CD4-positive, alpha-beta T cell treated with Interleukin-17A for 1 hour (primary cell): ENCODE data around the gene FOXRED1.

Source experiments
- DNase-seq: peaks from one replicate; pipeline ENCODE4 v3.0.0-alpha.2; 2020

Gene FOXRED1

DNA sequence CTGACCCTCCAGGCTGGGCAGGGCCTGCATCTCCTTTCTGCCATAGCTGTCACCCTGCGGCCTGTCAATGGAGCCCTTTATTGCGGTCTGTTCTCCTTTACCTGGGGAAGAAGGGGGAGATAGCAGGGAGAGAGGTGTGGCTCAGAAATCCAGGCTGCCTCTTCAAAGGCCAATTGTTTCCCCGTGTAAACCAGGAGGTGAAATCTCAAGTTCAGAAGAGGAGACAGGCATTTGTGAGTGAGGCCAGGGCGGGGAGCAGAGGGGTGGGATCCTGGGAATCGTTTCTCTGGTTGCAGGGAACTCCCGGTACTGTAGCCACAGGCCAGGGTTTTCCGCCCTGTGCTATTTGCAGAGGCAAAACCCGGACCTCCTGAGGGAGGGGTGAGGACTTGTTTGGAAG is 44.0 kb downstream of the FOXRED1 start:
- DNase-seq, result no peak

DNA sequence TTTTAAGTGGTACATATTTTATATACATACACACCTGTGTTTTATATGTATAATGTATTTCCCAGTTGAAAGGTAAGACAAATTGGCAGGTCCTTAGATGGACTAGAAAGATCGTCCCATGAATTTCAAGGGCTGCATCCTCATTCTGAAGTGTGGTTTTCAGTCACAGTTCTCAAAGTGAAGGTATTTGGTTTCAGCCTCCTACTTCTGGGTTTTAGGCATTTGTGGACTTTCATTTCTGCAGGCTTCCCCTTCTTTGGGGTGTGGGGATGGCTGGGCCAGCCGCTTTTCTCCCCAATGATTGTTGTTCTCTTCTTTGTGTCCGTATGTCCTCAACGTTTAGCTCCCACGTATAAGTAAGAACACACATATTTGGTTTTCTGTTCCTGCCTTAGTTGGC is 44.9 kb downstream of the FOXRED1 start:
- DNase-seq, result no peak

DNA sequence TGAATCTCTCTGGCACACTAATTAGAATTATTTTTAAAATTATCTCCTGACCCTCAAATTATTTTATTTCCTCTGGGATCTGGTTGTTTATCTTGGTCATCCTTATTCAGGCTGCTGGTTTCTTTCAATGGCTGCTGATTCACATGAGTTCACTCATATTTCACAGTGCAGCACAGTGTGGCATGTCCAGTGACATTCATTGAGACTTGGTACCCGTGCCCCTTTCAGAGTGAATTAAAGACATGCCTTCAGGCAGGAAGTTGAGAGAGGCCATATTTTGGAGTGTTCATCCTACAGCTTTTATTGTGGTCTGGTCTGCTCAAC is 48.4 kb downstream of the FOXRED1 start:
- no peak for DNase-seq

DNA sequence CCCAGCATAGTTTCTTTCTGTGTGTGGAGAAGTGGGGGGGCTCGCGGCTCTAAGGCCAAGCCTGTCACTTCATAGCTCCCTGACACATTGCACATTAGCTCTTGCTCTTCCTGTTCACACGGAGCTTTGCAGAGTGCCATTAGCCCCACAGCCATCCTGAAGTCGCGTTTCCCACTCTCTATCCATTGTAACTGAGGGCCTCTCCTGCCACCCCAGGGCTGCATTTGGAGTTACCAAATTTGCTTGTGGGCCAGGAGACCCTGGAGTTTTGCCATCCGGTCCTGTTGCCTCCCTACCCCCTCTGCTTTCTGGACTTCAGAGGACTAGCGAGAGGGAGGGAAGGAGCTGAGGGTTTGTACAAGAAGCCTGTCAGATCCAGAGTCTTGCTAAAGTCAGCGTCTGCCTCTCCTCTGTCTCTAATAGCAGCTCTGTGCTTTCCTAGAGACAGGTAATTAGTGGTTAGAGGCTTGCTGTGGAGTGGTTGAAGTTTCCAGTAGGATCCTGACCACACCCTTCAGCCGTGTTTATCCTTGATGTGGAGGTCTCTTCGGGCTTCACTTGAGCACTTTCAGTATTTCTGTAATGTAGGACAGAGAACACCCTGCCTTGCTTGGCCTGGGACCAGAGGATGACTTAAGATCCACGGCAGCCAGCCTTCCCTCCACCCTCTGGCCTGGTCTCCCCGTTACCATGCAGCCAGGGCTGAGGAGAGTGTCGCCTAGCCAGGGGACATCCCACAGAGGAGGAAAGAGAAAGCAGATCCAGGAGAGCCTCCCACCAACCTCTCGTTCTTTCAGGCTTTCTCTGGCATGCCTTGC is 49.0 kb downstream of the FOXRED1 start:
- peak; percentile 33 for DNase-seq

DNA sequence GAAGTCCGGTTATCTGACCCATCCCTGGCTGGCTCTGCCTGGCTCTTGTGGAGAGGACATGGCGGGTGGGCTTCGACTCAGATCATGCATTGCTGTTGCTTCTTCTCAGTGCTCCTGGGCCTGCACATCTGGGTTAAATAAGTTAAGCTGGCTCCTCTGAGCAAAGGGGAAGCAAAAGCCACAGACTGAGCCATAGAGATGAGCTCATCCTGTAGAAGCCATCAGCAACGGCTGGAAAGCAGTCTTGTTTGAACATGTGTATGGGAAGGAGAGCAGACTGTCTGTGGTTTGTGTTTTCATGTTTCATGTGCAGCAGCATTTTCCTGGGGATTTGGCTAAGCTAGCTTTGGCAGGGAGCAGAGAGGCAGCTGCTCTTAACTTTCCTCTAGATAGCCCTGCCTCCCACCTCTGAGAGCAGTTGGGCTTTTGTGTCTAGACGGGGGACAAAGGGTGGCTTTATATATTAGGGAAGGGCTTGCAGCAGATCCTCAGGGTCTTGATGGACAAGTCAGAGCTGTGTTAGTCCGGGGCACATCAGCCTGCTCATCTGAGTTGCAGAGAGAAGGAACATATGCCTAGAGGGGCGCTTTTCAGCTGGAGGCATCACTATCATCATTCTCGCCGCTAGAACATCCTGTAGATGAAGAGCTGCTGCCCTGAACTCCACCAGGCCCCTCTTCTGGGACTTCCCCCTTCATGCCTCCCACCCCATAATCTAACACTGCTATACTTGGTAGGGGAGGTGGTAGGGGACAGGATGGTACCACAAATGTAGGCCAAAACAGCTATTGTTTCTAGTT is 49.8 kb downstream of the FOXRED1 start:
- peak; percentile 17 for DNase-seq

DNA sequence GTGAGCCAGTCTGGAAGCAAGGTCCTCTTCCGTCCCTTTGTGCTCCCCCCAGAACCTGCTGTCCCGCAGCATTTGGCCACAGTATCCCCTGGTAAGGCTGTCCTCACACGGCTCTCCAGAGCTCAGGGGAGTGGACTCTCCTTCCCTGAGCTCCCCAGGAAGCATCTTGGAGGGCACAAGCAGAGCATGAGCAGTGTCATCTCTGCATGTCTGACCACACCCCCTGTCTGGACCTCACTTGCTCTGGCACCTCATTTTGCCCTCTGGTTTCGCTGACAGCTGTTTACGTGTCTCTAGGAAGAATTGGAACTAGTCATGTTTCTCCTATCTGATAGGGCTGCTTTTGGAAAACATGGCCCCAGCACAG is 50.4 kb downstream of the FOXRED1 start:
- DNase-seq, result no peak

DNA sequence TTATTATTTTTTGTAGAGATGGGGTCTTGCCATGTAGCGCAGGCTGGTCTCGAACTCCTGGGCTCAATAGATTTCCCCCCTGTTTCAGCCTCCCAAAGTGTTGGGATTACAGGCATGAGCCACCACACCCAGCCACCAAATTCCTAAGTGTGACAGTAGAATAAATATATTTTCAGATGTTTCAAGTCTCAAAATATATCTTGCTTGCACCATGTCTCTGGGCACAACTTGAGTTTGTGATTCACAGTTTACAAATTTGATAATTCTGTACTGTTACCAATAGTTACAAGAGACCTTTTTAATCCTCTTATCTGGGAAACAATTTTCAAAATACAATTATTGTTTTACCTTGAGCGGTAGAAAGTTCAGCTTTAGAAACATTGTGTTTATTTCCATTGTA is 54.0 kb downstream of the FOXRED1 start:
- DNase-seq, result no peak

DNA sequence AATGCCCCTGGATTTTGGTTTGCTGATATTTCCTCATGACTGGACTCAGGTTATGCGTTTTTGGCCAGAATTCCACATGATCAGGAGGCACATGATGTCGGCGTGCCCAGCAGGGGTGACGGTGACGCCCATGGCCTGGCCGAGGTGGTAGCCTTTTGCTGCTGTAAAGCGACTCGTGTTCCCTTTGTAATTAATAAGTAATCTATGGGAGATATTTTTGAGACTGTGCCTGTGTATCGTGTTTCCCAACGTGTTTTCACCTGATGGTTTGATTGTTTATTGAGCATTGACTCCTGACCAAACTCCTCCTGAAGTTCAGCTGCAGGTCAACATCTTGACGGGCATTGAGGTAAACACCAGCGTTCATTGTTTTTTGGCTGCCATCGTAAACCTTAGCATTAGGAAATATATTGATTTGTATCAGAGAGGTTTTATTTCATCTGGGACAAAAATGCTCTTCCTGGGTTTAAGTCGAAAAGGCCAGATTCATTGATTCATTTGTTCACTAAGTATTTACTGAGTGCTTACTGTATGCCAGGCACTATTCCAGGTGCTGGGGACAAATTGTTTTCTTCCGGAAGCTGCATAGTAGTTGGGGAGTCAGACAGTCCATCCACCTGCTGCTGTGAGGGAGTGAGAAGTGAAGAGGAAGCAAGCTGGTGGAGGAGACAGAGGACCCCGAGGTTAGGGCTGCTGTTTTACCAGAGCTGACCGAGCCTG is 58.5 kb downstream of the FOXRED1 start:
- DNase-seq, result no peak
